NCI-H1930 (cell line): ENCODE data around the gene CLRN2.
"Not testable (repeated sequence)": the region's sequence is repeated elsewhere in the genome, so short reads cannot be mapped to it uniquely, and the experiment has no call there.

Experiments
- DNase-seq, 2 experiments: peaks; one replicate each; lab custom pipeline; 2025; lab: John Stamatoyannopoulos, UW

The CLRN2 gene

GRCh38 chr4:17545374-17546140, 30.6 kb downstream of the CLRN2 start:
- no peak for DNase-seq

GRCh38 chr4:17546222-17546621, 31.3 kb downstream of the CLRN2 start:
- no peak for DNase-seq

GRCh38 chr4:17546678-17547077, 31.7 kb downstream of the CLRN2 start:
- no peak for DNase-seq

DNA sequence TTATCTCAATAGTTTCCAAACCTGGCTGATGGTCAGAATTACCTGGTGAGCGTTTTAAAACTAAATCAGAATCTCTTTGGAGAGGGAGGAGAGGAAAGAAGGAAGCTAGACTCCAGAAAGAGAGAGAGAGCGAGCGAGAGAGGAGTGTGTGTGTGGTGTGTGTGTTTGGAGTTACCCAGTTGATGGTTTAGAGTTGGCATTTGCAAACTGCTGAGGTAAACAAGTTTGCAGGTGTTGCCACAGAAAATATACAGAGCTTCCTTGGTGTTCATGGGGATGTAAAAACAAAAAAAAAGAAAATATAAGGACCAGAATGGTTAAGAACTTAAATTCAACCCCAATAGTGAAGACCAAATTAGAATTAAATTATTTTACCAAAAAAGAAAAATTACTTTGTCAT, 35.6 kb downstream of the CLRN2 start:
- no peak for DNase-seq

- no peak for DNase-seq
Measured at GRCh38 chr4:17552427-17552826, 37.5 kb downstream of the CLRN2 start.

GRCh38 chr4:17554568-17554967, 39.6 kb downstream of the CLRN2 start:
- DNase-seq: no peak

GRCh38 chr4:17556498-17556897, 41.5 kb downstream of the CLRN2 start:
- DNase-seq: no peak

GRCh38 chr4:17557880-17558279, 42.9 kb downstream of the CLRN2 start:
- no peak for DNase-seq

- no peak for DNase-seq
Measured at GRCh38 chr4:17558941-17559708, 44.2 kb downstream of the CLRN2 start.

DNA sequence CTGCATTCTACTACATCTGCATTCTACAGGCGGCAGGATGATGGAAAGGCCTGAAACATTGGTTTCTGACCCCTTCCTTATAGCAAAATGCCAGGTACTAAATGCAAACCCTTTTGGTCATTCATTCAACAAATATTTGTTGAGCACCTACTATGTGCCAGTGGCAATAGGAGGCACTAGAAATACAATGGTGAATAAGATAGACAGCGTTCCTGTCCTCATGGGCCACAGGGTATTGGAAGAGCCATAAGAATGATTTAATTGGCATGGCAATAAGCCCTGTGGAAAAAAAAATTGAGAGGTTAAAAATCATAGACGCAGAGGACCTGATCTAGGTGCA, 44.7 kb downstream of the CLRN2 start:
- DNase-seq: no peak

GRCh38 chr4:17560065-17560673, 45.2 kb downstream of the CLRN2 start:
- DNase-seq: no peak

- DNase-seq: no peak
Measured at GRCh38 chr4:17561195-17561909, 46.4 kb downstream of the CLRN2 start.

DNA sequence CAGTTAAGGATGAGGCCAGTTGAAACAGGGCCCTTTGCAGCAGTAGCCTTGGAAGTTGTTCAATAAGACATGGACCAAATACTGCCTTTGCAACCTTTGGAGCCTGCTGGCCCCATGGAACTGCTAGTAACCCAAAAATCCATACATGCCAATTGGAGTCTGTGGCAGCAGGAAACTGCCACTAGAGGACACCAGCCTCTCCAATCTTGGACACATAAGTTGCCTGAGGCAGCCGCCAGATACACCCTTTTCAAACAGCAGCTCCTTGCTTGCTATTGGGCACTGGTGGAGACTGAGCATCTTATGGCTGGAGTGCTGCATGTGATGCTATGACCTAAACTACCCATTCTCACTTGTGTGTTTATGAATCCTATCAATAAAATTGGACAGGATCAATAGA, 47.2 kb downstream of the CLRN2 start:
- DNase-seq: no peak

DNA sequence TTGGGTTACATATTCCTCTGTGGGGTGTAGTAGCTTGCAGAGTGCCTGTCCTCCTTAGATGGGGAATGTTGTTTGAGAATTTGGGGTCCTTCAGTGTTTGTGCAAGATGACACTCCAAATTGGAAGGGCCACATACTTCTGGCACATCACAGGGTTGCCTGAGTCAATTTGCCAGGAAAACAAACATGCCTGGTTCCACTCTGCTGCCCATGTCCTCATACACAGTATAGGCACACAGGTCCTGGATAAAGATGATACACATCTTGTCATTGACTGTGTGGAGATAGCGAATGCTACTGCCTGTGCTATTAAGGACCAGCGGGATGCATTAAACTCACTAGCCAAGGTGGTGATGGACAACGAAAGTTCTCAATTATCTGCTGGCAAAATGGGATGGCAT, 50.9 kb downstream of the CLRN2 start:
- DNase-seq: no peak

DNA sequence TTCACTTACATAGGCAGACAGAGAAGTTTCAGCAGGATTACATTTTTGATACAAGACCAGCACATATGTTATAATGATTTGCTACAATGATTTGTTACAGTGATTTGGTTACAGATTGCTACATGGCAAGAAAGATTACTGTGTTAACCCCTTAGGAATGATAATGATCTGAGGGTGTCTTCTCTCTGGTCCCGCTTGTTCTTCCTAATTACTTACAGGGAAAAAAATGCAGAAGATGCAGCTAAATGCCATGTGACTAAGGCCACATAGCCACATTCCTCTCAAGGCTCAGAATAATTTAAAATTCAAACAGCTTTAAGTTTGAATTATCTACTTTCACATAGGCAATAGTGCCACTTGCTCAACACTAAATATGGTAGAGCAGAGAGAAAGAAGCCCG, 52.3 kb downstream of the CLRN2 start:
- no peak for DNase-seq

GRCh38 chr4:17574206-17574605, 59.2 kb downstream of the CLRN2 start:
- DNase-seq: no peak

- DNase-seq: not testable (repeated sequence)
Measured at GRCh38 chr4:17575177-17575576, 60.2 kb downstream of the CLRN2 start.
